ENCODE measurements around the gene PRDM15.

PRDM15 gene

DNA sequence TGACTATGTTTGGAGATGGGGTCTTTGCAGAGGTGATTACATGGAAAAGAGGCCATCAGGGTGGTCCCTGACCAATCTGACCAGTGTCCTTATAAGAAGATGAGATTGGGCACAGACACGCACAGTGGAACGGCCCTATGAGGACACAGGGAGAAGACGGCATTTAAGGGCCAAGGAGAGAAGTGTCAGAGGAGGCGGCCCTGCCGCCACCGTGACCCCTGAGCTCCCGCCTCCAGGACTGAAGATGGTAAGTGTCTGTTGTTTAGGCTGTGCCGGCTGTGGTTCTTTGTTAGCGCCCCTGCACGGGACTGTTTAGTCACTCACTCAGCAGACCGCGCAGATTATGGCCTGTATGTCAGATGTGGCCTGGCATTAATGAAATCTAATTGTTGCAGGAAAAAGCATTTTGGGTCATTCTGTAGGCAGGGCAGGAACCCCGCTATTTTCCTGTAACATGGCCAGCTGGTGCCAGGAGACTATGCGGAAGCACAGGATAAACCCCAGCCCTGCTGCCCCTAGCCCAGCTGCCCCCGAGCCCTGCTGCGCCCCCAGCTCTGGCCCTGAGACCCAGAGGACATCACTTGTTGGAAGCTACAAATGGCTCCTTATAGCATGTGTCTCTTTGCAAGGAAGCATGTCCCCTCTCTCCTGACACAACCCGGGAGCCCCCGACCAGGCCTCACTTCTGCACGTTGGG is 58.6 kb downstream of the PRDM15 start:
- peaks cover 9% of the 10 kb centered on the region for H3K4me1 Mint-ChIP-seq
- H3K27me3 Mint-ChIP-seq (ENCODE audit: low read depth), result no peaks in the 10 kb centered on the region
- no peak overlapping the region for H3K4me3 Mint-ChIP-seq
- H3K9me3 Mint-ChIP-seq, result no peaks in the 10 kb centered on the region
- peaks cover 4% of the 10 kb centered on the region for H3K36me3 Mint-ChIP-seq (ENCODE audit: low read depth)
- H3K27ac Mint-ChIP-seq, result no peak overlapping the region
- TF ChIP-seq, protein P1, sequence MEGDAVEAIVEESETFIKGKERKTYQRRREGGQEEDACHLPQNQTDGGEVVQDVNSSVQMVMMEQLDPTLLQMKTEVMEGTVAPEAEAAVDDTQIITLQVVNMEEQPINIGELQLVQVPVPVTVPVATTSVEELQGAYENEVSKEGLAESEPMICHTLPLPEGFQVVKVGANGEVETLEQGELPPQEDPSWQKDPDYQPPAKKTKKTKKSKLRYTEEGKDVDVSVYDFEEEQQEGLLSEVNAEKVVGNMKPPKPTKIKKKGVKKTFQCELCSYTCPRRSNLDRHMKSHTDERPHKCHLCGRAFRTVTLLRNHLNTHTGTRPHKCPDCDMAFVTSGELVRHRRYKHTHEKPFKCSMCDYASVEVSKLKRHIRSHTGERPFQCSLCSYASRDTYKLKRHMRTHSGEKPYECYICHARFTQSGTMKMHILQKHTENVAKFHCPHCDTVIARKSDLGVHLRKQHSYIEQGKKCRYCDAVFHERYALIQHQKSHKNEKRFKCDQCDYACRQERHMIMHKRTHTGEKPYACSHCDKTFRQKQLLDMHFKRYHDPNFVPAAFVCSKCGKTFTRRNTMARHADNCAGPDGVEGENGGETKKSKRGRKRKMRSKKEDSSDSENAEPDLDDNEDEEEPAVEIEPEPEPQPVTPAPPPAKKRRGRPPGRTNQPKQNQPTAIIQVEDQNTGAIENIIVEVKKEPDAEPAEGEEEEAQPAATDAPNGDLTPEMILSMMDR (IDR thresholded peaks at IDR 0.05; ENCODE audit: unreplicated experiment in 3 of 3), result no peak

- no peak overlapping the region for H3K4me3 Mint-ChIP-seq
- H3K27ac Mint-ChIP-seq, result no peak overlapping the region
- H3K9me3 Mint-ChIP-seq, result no peaks in the 10 kb centered on the region
- H3K36me3 Mint-ChIP-seq (ENCODE audit: low read depth), result peaks cover 8% of the 10 kb centered on the region
- H3K4me1 Mint-ChIP-seq, result peaks cover 9% of the 10 kb centered on the region
- no peaks in the 10 kb centered on the region for H3K27me3 Mint-ChIP-seq (ENCODE audit: low read depth)
- TF ChIP-seq, protein P1 (IDR thresholded peaks at IDR 0.05; ENCODE audit: unreplicated experiment in 3 of 3), result no peak
Measured at GRCh38 chr21:41819856-41820281, 59.3 kb downstream of the PRDM15 start.

DNA sequence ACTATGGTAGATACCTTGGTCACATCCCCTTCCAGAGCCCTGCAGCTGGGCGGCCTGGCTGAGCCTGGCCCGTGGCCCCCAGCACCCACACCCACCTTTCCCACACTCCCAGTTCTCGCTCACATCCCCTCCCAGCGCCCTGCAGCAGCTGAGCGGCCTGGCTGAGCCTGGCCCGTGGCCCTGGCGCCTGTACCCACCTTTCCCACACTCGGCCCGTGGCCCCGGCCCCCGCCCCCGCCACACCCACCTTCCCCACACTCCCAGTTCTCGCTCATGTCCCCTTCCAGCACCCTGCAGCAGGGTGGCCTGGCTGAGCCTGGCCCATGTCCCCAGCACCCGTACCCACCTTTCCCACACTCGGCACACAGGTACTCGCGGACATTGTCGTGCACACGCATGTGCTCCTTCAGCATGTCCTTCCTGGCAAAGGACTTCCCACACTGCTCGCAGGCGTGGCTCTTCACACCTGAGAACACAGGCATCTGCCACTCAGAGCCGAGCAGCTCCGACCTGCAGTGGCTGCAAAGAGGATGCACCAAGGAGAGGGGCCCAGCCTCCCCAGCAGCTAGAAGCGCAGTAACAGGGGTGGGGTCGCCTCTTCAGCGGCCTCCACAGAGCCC is 59.8 kb downstream of the PRDM15 start:
- no peaks in the 10 kb centered on the region for H3K9me3 Mint-ChIP-seq
- H3K4me1 Mint-ChIP-seq, result peaks cover 9% of the 10 kb centered on the region
- no peaks in the 10 kb centered on the region for H3K27me3 Mint-ChIP-seq (ENCODE audit: low read depth)
- H3K27ac Mint-ChIP-seq, result no peak overlapping the region
- peaks cover 13% of the 10 kb centered on the region for H3K36me3 Mint-ChIP-seq (ENCODE audit: low read depth)
- no peak overlapping the region for H3K4me3 Mint-ChIP-seq
- TF ChIP-seq, protein P1 (IDR thresholded peaks at IDR 0.05; ENCODE audit: unreplicated experiment in 3 of 3), result no peak

DNA sequence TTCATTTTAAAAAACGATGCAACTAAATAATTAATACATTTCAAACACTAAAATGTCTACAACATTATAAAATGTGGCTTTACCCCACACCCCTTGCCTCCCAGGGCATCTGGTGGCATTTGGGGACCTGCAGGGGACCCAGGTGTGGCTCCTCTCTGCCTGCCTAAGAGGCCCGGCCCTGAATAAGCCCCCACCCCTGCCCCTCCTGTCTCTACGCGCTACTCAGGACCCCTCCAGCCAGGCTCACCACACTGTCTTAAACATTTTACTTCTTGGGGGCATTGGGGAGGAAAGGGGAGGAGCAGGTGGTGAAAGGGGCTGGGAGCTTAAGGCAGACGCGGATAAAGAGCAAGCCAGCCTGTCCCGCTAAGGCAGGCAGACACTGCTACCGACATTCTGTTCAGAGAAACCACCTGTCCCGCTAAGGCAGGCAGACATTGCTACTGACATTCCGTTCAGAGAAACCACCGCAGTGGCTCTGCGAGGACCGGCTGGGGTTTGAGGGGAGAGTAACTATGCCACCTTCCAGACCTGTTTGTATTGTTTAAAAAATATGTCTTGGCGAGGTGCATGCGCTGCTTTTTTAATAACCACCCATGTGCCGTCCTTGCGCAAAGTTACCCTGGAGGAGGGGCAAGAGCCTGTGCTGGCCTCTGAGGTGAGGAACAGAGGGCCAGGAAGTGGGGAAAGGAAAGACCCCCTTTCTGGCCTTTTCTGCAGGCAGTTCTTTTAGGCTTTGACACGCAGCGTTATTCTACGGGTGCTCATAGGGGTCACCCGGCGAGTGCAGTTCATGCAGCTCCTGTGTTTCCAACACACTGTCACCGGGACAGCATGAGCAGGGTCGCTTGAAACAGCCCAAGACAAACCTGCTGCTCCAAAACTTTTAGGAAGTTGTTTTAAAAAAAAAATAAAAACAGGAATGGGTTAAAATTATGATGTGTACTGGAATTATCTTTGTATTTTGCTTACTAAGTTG is 61.0 kb downstream of the PRDM15 start:
- no peak overlapping the region for H3K4me3 Mint-ChIP-seq
- no peak overlapping the region for H3K27ac Mint-ChIP-seq
- H3K9me3 Mint-ChIP-seq, result no peaks in the 10 kb centered on the region
- H3K36me3 Mint-ChIP-seq (ENCODE audit: low read depth), result peaks cover 20% of the 10 kb centered on the region
- no peaks in the 10 kb centered on the region for H3K27me3 Mint-ChIP-seq (ENCODE audit: low read depth)
- TF ChIP-seq, protein P1 (IDR thresholded peaks at IDR 0.05; ENCODE audit: unreplicated experiment in 3 of 3), result no peak
- H3K4me1 Mint-ChIP-seq, result peaks cover 9% of the 10 kb centered on the region

- peaks cover 23% of the 10 kb centered on the region for H3K36me3 Mint-ChIP-seq (ENCODE audit: low read depth)
- no peaks in the 10 kb centered on the region for H3K27me3 Mint-ChIP-seq (ENCODE audit: low read depth)
- no peak overlapping the region for H3K4me3 Mint-ChIP-seq
- TF ChIP-seq, protein P1 (IDR thresholded peaks at IDR 0.05; ENCODE audit: unreplicated experiment in 3 of 3), result peak; percentile 60 to 69 (median 64)
- no peaks in the 10 kb centered on the region for H3K9me3 Mint-ChIP-seq
- H3K27ac Mint-ChIP-seq, result peak overlapping the region in 1 of 3 experiments; percentile 52
- H3K4me1 Mint-ChIP-seq, result peaks cover 9% of the 10 kb centered on the region
Measured at GRCh38 chr21:41817228-41817627, 61.9 kb downstream of the PRDM15 start.

All from nephron (organoid).